Measurements from ENCODE around the gene TMC7. TPM values are rescaled to one million over a fixed set of nuclear protein-coding genes. Genes with fewer than 3 reads are reported as not detected.

Gene TMC7
- total and polyA plus RNA-seq, 2 of the 13 experiments (the other 11 are each of a cell fraction or from before 2014, with no cell fraction given) = 1.2 to 5.1 TPM

DNA sequence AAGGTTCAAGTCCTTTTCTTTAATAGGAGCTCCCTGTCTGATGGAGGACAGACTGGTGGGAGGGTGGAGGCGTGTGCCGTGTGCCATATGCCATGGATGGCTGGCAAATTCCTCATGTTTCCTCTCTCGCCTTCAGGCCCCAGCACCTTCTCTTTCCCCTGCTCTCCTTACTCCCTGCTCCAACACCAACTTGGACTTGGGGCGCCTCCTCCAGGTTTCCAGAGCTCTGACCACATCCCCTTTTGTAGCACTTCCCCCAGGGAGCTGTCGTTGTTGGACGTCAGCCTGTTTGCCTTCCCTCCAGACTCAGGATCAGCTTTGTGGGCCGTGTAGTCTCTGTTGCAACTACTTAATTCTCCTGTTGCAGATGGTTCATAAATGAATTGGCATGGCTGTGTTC, 30.7 kb downstream of the TMC7 start:
- FAIRE-seq (no peak), ATAC-seq (peak; percentile 55), DNase-seq (ENCODE audit: low spot score) (peak; percentile 41)
- peaks cover 5 to 16% of the 10 kb centered on the region in 2 experiments; a peak in 4 of 5 replicates for H3K36me3 ChIP-seq (replicated peaks in 1 of 2; ENCODE audit: control insufficient read depth in 1 of 2, insufficient read depth in 2 of 2, low read length in 2 of 2)
- POLR2A ChIA-PET = no interaction called here
- peaks cover 8% of the 10 kb centered on the region; the same call in 1 of the 2 replicates for H3K9me3 ChIP-seq (ENCODE audit: low read length)
- no peak overlapping the region for H2AFZ ChIP-seq (ENCODE audit: low read length)
- H3K27ac ChIP-seq (ENCODE audit: extremely low read length, insufficient read depth, low read length) = no peak overlapping the region
- TF ChIP-seq ZNF558 (CRISPR knock-in tag; IDR thresholded peaks at IDR 0.05; ENCODE audit: borderline replicate concordance) (no peak), ARNTL (CRISPR knock-in tag; IDR thresholded peaks at IDR 0.05) (no peak), STAG1 (CRISPR knock-in tag; IDR thresholded peaks at IDR 0.05) (peak; percentile 61), ZNF501 (CRISPR knock-in tag; IDR thresholded peaks at IDR 0.05) (no peak), FOXK1 (CRISPR knock-in tag; IDR thresholded peaks at IDR 0.05; ENCODE audit: borderline replicate concordance, low read depth) (no peak), SNRNP70 (IDR thresholded peaks at IDR 0.05; ENCODE audit: low read depth, low read length) (no peak), CENPX (CRISPR knock-in tag; IDR thresholded peaks at IDR 0.05) (no peak), KDM1A (CRISPR knock-in tag; IDR thresholded peaks at IDR 0.05) (no peak), NR2F6 (IDR thresholded peaks at IDR 0.05) (no peak), NR2F6 (CRISPR knock-in tag; IDR thresholded peaks at IDR 0.05) (no peak), CENPT (CRISPR knock-in tag; IDR thresholded peaks at IDR 0.05; ENCODE audit: low read depth) (no peak), TSC22D2 (CRISPR knock-in tag; IDR thresholded peaks at IDR 0.05; ENCODE audit: borderline replicate concordance) (no peak), TBL1XR1 (IDR thresholded peaks at IDR 0.05; ENCODE audit: borderline replicate concordance, low read length, partially characterized antibody) (no peak), SMC3 (IDR thresholded peaks at IDR 0.05; ENCODE audit: low read length) (peak; percentile 48; the same call in 1 of the 2 replicates), ZSCAN22 (CRISPR knock-in tag; IDR thresholded peaks at IDR 0.05) (peak; percentile 77; the same call in 1 of the 2 replicates), WIZ (CRISPR knock-in tag; IDR thresholded peaks at IDR 0.05) (no peak)
- TF ChIP-seq, protein P1, sequence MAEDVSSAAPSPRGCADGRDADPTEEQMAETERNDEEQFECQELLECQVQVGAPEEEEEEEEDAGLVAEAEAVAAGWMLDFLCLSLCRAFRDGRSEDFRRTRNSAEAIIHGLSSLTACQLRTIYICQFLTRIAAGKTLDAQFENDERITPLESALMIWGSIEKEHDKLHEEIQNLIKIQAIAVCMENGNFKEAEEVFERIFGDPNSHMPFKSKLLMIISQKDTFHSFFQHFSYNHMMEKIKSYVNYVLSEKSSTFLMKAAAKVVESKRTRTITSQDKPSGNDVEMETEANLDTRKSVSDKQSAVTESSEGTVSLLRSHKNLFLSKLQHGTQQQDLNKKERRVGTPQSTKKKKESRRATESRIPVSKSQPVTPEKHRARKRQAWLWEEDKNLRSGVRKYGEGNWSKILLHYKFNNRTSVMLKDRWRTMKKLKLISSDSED (CRISPR knock-in tag; IDR thresholded peaks at IDR 0.05) = no peak
- TF ChIP-seq, protein P2, sequence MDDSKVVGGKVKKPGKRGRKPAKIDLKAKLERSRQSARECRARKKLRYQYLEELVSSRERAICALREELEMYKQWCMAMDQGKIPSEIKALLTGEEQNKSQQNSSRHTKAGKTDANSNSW (CRISPR knock-in tag; IDR thresholded peaks at IDR 0.05; ENCODE audit: borderline replicate concordance) = no peak
- TF ChIP-seq, protein P3, sequence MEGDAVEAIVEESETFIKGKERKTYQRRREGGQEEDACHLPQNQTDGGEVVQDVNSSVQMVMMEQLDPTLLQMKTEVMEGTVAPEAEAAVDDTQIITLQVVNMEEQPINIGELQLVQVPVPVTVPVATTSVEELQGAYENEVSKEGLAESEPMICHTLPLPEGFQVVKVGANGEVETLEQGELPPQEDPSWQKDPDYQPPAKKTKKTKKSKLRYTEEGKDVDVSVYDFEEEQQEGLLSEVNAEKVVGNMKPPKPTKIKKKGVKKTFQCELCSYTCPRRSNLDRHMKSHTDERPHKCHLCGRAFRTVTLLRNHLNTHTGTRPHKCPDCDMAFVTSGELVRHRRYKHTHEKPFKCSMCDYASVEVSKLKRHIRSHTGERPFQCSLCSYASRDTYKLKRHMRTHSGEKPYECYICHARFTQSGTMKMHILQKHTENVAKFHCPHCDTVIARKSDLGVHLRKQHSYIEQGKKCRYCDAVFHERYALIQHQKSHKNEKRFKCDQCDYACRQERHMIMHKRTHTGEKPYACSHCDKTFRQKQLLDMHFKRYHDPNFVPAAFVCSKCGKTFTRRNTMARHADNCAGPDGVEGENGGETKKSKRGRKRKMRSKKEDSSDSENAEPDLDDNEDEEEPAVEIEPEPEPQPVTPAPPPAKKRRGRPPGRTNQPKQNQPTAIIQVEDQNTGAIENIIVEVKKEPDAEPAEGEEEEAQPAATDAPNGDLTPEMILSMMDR (CRISPR knock-in tag; IDR thresholded peaks at IDR 0.05) = peak; percentile 60
- in situ Hi-C loops (cut with HindIII; ENCODE audit: extremely low pct_ligation_motif_present, low pct_unique_long_range_greater_than_20kb) = no loop called here
- 82% methylated on average over 7 of the region's 7 CpGs for WGBS (ENCODE audit: low lambda C conversion rate)
- H3K9ac ChIP-seq (ENCODE audit: insufficient read depth, low read depth, low read length) = no peak overlapping the region
- no peaks in the 10 kb centered on the region for H3K4me1 ChIP-seq (ENCODE audit: insufficient read depth, low read length)
- CTCF ChIA-PET (ENCODE audit: low intra/inter-chr PET ratio, low total read pairs) = interaction anchor here (2.4 kb wide), 1 partner anchor 31 kb away, joined by 20 read pairs; the partner anchor contains the start of gene TMC7
- no peak overlapping the region for H3K4me2 ChIP-seq (ENCODE audit: low read depth, low read length)
- intact Hi-C loops (cut with micrococcal nuclease; ENCODE audit: unreplicated experiment) = no loop called here
- H3K79me2 ChIP-seq (ENCODE audit: insufficient read depth, low read length) = no peaks in the 10 kb centered on the region
- no peaks in the 10 kb centered on the region for H4K20me1 ChIP-seq (ENCODE audit: insufficient read depth, low read length)
- no TSS peak for BruUV-seq (replicated peaks)
- H3K4me3 ChIP-seq (replicated peaks in 1 of 3; ENCODE audit: insufficient read depth in 1 of 3, low read depth in 2 of 3, low read length in 3 of 3) = no peak overlapping the region
- no peaks in the 10 kb centered on the region for H3K27me3 ChIP-seq (ENCODE audit: control insufficient read depth in 1 of 2, insufficient read depth in 2 of 2, low read length in 2 of 2)
